NCI-H345 (cell line): ENCODE measurements around the gene COL26A1.

Experiments
- DNase-seq: peaks from one replicate; lab custom pipeline; 2025; lab: John Stamatoyannopoulos, UW

The COL26A1 gene

DNA sequence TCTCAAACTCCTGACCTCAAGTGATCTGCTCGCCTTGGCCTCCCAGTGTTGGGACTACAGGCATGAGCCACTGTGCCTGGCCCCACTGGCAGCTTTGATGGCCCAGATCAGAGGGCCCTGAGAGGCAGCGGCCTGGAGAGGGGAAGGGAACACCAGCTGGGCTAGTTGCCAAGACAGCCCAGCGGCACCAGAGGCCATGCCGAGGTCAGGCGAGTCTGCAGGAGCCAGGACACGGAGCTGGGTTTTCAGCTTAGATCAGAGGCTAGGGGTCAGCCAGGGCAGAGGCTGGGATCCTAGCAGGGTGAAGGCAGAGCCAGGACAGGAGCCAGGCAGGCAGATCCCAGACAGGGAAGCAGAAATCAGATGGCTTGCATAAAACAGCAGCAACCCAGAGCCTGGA, 173.6 kb downstream of the COL26A1 start:
- no peak for DNase-seq

DNA sequence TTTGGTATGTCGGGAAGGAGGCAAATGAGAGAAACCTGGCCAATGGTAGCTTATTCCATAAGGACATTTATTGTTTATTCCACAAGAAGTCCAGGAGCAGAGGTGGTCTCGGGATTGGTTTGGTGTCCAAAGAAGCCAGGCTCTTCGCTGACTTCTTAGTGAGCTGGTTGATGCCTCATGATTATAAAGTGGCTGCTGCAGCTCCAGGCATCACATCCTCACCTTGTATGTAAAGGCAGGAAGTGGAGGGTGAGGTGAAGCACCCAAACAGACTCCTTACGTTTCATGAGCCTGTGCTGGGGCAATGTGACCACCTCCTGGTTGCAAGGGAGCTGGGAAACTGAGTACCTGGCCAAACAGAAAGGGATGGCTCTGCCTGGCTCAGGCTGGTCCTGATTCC, 174.0 kb downstream of the COL26A1 start:
- no peak for DNase-seq

DNA sequence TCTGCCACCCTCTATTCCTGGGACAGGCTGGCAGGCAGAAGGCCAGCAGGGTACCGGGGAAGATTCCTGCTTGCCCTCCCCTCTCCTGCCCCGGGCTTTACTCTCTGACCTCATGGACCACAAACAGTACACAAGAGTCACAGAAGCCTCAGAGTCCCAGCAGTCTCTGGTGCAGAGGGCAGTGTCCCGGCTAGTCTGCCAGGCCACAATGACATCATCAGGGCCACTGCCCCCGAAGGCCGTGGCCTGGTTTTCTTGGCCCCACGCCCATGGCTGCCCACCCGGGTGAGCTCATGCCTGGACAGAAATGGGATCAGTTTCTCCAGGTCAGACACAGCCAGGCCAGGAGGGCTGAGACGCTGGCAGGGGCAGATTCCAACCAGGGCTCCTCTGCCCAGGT, 174.5 kb downstream of the COL26A1 start:
- DNase-seq = no peak

DNA sequence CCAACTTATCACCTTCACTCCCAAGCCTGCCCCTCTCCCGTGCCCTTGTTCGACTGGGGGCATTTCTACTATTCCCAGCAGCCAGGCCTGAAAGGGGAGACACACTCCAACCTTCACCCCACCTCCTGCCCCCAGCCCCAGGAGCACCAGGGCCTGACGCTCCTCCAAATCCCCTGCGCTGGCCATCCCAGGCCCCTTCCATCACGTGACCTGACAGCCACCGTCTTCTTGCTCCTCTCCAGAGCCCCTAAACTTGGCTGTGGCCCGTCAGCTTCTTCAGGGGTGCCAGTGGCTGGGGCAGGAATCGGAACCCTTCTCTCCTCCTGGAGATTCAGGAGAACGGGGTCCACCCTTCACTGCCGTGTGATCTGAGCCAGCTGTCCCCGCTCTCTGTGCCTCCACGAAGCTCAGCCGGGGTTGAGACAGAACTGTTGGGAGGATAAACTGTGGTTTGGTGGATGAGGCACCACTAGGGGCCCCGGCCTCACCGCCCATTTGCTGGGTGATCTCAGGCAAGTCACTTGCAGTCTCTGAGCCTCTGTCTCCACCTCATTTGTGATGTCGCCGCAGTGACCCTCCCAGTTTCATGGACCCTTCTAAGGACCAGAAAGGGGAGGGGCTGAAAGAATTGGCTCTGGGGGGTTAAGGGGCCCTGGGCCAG, 175.4 kb downstream of the COL26A1 start:
- DNase-seq = no peak

DNA sequence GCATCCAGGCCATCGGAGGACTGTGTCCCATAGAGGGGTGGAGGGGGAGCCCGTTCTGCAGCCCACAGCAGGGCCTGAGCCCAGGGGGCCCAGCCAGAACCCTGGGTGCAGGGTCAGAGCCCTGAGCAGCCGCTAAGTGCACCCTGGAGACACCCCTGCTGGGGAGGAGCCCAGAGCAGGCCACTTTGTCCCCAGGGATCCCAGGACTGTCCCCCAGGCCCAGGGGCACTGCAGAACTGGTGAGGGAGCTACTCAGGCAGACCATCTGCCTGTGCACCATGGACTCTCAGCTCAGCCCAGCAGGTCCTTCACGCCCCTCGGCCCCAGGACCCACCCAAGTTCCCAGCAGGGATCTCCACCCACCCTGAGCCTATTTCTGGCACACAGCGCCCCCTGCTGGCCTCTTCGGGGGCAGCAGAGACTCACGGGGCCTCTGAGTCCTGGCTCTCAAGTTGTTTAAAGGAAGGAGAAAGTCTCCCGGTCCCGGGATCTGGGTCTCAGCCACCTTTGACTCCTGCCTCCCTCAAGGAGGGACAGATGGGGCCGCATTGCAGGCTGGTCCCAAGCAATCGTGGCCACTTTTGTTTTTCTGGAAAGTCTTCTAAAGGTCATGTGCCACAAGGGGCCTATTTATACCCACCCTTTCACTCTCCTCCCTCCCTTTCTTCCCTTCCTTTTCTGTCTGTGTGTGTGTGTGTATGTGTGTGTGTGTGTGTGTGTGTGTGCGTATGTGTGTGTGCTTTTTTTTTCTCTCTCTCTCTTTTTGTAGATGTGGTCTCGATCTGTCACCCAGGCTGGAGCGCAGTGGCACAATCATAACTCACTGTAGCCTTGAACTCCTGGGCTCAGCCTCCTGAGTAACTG, 176.2 kb downstream of the COL26A1 start:
- DNase-seq = peak; percentile 2

DNA sequence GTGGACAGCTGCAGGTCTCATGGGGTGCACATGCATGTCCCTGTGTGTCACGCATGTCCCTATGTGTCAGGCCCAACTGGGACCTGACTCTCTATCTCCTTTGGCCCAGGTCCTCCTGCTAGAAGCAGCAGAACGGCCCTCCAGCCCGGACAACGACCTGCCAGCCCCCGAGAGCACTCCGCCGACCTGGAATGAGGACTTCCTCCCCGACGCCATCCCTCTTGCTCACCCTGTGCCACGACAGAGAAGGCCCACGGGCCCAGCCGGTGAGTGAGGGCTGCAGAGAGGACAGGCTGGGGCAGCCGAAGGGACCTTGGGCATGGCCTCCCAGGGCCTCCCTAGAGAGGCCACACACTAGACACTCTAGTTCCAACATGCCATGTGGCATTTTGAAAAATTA, 177.1 kb downstream of the COL26A1 start:
- no peak for DNase-seq

DNA sequence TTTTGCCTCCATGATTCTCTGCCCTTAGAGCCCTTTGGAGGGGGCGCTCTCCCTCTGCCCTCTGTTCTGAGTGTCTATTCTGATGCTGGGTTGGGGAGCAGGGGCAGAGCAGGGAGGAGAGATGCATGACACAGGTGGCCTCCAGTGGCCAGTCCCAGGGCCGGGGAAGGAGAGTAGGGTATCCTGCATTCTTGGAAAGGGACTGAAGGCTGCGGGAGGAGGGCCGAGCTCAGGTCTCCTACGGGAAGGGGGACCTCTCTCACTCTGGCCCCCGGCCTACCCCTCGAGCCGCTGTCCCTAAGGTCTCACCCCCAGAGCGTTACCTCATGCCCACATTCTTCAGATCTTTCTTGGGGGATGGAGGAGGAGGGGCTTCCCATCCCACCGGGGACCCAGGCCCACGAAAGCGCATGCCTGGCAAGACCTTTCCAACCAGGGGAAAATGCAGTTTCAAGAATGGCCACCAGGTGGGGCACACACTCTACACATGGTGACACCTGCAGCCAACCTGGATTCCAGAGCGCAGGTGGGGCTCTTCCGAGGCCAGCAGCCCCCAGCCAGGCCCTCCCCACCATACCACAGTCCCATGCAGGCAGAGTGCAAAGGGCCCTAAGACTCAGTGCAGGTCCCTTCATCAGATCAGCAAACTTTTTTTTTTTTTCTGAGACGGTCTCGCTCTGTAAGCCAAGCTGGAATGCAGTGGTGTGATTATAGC, 180.0 kb downstream of the COL26A1 start:
- DNase-seq = peak; percentile 76

DNA sequence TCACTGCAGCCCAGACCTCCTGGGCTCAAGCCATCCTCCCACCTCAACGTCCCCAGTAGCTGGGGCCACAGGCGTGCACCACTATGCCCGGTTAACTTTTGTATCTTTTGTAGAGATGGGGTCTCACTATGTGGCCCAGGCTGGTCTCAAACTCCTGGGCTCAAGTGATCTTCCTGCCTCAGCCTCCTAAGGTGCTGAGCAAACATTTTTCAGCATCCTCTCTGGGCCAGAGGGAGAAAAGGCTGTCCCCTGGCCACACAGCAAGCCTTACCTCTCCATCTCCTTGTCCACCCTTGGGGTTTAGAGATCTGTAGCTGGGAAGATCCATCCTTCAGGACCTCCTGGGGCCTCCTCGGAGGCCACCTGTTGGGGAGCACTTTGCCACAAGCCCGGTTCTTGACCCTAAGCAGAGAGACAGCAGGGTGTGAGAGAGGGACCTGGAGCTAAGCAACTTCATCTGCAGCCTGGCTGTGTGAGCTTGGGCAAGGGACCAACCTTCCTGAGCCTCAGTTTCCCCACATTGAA, 180.6 kb downstream of the COL26A1 start:
- no peak for DNase-seq

DNA sequence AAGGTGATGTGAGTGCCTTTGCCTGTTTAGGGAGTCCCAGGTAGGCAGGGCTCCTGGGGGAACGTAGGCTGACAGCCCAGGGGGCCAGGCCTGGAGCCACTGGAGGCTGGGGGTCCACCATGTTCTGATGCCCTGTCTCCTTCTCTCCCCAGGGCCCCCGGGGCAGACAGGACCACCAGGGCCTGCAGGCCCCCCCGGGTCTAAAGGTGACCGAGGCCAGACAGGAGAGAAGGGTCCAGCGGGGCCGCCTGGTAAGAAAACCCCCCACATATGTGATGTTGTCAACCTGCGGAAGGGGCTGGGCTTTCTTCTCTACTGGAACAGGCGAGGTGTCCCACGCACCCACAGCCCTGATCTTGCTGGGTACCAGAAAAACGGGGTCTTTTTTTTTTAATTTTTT, 181.2 kb downstream of the COL26A1 start:
- DNase-seq = no peak

DNA sequence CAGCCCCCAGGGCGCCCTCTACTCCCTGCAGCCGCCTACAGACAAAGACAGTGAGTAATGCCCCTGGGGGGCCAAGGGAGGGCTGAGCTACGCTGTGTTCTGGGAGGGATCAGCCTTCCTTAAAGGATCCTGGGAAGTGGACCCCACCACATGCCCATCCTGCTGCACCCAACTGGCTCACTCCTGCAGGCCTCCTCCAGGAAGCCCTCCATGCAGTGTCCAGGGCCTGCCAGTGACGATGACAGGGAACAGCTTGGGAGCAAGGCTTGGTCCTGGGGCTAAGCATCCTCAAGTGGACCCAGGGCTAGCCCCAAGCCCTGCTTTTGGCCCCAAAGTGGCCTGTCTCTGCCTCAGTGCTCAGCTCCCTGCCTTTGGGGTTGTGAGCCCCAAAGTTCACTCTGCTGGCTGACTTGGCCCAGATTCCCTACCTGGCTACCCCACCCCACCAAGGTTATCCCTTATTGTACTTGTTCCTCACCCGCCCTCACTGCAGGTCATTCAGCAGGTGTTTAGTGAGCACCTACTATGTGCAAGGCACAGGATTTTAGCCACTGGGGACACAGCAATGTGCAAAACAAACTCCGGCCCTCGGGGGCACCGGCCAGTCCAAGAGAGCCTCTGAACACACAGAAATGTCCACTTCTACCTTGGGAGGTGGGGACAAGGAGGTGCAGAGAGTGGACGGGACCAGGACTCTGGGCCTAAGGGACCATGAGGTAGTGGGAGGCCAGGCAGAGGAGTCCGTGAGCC, 182.9 kb downstream of the COL26A1 start:
- no peak for DNase-seq

DNA sequence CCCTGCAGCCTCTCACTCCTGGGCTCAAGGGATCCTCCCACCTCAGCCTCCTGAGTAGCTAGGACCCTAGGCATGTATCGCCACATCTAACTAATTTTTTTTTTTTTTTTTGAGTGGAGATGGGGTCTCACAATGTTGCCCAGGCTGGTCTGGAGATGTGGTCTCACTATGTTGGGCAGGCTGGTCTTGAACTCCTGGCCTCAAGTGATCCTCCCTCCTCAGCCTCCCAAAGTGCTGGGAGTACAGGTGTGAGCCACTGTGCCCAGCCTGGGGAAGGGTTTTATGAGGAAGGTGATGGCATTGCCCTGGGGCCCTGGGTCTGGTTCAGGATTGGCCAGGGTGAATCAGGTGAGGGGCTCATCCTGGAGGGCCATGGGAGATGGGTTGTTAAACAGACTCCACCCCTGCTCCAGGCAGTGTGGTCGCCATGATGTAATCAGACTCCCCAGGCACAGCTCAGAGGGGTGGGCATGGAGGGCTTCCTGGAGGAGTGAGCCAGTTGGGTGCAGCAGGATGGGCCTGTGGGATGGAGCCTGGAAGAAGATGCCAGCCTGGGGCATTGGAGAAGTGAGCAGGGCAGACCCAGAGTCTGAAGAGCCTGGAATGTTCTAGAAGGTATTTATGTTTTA, 183.7 kb downstream of the COL26A1 start:
- DNase-seq = no peak

DNA sequence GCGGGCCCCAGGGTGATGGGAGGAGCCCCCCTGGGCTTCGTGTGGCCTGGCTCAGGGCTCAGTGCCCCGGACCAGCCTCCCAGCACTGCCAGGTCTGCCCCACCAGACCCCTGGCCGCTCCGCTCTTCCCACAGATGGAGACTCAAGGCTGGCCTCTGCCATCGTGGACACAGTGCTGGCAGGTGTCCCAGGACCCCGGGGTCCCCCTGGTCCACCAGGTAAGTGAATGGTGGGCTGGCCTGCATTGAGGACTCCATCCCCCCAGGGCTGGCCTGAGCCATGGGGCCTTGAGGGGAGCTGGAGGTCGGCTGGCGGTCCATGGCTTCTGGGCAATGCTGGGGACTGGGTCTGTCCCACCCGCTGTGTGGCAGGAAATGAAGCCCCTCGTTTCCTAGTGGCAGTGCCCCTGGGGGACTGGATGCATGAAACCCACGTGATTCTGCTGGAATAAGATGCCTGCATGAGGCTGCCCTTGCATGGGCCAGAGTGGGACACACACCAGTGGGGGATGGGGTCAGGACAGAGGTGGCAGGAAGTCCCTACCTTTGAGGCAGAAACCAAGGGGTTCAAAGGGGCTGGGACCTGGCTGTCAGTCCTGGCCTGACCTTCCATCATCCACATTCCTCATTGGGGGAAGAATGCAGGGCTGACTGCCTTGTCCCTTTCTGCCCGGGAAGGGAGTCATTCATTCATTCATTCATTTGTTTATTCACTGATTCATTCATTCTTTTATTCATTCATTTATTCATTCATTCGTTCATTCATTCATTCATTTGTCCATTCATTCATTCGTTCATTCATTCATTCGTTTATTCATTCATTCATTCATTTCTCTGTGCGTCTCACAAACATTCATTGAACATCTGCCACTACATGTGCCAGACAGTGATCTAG, 184.6 kb downstream of the COL26A1 start:
- DNase-seq = no peak

DNA sequence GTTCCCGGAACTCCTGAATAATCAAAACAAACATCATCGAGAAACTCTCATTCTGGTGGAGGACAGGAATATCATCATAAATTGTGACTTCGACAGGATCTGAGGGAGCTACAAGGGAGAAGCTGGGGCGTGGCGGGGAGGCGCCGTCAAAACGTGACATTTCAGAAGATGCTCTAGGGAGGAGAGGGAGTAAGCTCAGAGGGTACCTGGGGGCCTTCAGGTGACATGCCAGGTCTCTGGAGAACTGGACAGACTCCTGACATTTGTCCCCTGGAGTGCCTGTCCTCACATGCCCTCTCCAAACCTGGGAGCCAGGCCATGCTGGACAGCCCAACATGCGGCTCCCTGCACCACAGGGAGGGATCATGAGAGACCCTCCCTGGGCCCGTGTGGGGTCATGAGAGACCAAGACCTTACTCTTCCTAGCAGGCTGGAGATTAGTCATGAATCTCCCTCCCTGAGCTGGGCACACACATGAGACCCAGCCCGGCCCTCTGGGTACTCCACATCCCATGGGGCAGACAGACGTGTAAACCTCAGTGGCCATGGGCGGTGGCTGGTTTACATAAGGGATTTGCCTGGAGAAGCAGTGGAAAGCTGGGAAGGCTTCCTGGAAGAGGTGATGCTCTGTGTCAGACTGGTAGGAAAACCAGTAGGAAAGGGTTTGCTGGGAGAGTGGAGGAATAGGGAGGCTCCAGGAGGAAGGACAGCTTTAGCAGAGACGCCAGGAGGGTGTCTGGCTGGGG, 185.4 kb downstream of the COL26A1 start:
- DNase-seq = no peak

DNA sequence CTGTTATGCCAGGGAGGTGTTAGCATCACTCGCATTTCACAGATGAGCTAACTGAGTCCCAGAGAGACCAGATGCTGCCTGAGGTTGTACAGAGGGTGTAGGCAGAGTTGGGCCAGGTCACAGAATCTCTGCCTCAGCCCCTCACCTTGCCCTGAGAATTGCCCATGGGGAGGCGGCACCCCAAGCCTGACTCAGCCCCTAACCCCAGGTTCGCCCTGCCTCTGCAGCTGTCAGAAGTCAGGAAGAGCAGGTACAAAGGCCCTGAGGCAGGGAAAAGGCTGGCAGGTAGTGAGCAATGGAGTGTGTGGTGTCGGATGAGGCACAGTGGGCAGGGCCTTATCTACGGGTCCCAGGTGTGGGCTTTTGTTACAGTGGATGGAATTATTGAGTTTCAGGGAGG, 187.1 kb downstream of the COL26A1 start:
- DNase-seq = no peak

DNA sequence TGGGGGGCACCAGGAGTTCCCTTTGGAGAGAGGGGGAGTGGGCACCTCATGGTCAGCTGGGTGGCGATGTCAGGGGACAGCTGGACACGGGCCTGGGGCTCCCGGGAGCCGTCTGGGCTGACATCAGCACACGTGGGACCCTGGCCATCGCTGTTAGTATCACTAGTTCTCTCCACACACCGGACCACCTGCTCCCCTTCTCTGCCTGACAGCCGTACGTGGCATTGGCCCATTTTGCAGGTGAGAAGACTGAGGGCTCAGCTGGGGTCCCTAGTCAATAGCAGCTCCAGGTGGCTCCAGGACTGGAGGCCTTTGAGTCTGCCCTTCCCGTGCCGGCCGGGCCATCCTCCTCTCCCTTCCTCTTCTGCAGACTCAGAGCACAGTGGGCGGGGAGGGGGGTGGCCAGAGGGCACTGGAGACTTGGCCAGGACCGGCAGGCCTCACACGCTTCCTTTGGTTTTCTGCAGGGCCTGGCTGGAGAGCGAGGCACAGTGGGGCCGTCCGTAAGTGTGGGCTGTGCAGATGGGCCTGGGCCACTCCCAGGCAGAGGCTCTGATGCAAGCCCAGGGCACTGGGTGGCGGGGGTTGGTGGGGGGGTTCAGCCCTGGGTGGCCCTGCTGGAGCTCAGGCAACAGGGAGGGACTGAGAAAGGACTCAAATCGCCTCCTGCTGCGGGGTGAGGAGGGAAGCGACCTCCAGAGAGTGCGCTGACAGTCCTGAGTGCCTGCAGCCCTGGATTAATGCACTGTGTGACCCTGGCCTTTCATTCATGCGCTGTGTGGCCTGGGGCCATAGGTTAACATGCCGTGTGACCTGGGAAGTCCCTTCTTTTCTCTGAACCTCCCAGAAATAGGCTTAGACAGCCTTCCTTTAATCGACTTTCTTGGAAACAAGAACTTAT, 188.2 kb downstream of the COL26A1 start:
- no peak for DNase-seq

DNA sequence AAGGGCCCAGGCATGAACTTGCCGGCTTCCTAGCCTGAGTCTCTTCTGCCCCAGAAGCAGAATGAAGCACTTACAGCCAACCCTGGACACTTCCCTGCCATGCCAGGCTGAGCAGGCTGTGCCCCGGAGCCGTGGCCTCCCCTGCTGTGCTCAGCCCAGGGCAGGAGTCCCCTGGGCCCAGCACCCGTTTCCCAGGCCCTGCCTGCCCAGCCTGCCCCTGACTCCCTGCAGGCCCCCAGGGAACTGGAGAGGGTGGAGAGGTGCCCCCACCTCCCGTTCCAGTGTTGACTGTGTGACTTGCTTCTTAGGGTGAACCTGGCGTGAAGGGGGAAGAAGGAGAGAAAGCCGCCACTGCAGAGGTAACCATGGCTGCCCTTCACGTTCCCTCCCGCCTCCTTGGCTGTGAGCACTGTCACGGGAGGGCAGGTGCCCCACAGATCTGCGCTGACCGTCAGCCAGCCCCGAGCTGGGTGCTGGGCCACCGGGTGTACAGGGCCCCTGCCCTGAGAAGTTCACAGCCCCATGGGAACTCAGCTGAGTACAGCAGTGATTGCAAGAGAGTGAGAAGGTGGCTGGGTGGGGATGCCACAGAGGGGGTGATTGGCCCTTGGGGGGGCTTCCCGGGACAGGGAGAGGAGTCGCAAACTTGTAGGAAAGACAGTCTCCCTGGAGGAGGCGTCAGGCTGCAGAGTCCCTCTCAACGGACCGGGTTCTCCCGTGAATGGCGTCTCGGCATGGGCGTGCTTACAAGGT, 190.5 kb downstream of the COL26A1 start:
- no peak for DNase-seq

DNA sequence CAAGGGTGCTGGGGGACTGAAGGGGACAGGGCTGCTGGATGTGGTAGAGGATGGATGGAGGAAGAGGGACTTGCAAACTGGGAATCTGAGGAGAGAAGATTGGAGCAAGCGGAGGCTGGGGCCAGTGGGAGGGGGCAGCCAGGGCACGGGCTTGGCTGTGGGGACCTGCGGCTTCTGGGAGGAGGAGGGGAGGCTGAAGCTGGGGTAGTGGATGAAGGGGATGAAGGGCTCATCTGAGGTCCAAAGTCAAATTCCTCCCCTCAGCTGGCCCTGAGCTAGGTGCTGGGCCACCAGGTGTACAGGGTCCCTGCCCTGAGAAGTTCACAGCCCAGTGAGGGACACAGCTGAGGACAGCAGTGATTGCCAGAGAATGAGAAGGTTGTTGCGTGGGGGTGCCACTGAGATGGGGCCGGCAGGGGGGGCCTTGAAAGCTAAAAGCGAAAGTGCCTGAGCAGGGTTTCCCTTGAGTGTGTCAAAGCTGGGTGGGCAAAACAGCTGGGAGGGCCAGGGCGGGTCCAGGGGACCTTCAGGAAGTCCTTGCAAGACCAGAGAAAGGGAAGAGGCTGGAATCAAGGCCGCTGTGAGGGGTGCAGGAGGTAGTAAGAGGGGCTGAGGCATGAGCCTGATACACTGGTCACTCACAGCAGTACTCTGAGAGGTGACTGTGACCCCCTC, 191.2 kb downstream of the COL26A1 start:
- no peak for DNase-seq
